CD4-positive, alpha-beta T cell (primary cell): ENCODE data around the gene TAF1B. TPM values are rescaled to one million over a fixed set of nuclear protein-coding genes. Genes with fewer than 3 reads are reported as not detected.
A peak's percentile ranks its signal among the peaks of the same experiment; 100 is the strongest.

ENCODE experiments used
- ATAC-seq: fragments of 200-7000 bp; cut with Tn5 transposase; one replicate; pipeline ENCODE4 v1.10.0; 2022; ENCODE audit warnings: mild to moderate bottlenecking; ENCODE audit not compliant: poor library complexity
- CTCF ChIA-PET: fragments of 350-600 bp; sonication (Branson Sonifier 250); formaldehyde crosslinking; loops from one replicate; lab custom pipeline; 2021; ENCODE audit warnings: antibody characterized with exemption, inconsistent platforms; lab: Charles Lee
- POLR2A ChIA-PET: fragments of 350-600 bp; sonication (Branson Sonifier 250); formaldehyde crosslinking; loops from one replicate; lab custom pipeline; 2021; ENCODE audit warnings: antibody characterized with exemption, inconsistent platforms; lab: Charles Lee
- DNase-seq, 14 experiments: peaks; one replicate each; pipeline ENCODE4 v3.0.0-alpha.2; 2013 to 2020; ENCODE audit warnings: mixed read lengths in 2 of 14
- H3K27ac ChIP-seq, 2 donors: one replicate each; pipeline versions ENCODE4 v1.5.1 to v1.7.0; 2013; ENCODE audit warnings: low read length in 2 of 2, low read depth in 1 of 2, mild to moderate bottlenecking in 1 of 2
- H3K27me3 ChIP-seq, 2 experiments: 1 replicate in 1 of 2; 2 replicates in 1 of 2; pipeline versions ENCODE4 v1.6.1 to v1.7.0; 2013; ENCODE audit warnings: low read length in 2 of 2, control low read depth in 1 of 2, mild to moderate bottlenecking in 1 of 2, moderate library complexity in 1 of 2; ENCODE audit not compliant: insufficient read depth in 2 of 2, control insufficient read depth in 1 of 2
- H3K36me3 ChIP-seq: one replicate; pipeline ENCODE4 v1.6.1; 2013; ENCODE audit warnings: low read length, control low read depth; ENCODE audit not compliant: insufficient read depth
- H3K4me1 ChIP-seq: one replicate; pipeline ENCODE4 v1.6.1; 2013; ENCODE audit warnings: low read length, control low read depth; ENCODE audit not compliant: insufficient read depth
- H3K4me3 ChIP-seq: one replicate; pipeline ENCODE4 v1.5.1; 2013; ENCODE audit warnings: mild to moderate bottlenecking, low read length, moderate library complexity
- H3K9me3 ChIP-seq, 2 experiments: 1 replicate in 1 of 2; 2 replicates in 1 of 2; pipeline versions ENCODE4 v1.6.1 to v1.7.0; 2013; ENCODE audit warnings: low read length in 2 of 2, mild to moderate bottlenecking in 2 of 2, control low read depth in 1 of 2, moderate library complexity in 1 of 2; ENCODE audit not compliant: control insufficient read depth in 1 of 2, insufficient read depth in 1 of 2
- H3K27ac Mint-ChIP-seq: one replicate; pipeline ENCODE4 v1.8.0; 2020; ENCODE audit warnings: mixed read lengths
- H3K27me3 Mint-ChIP-seq: one replicate; pipeline ENCODE4 v1.8.0; 2021; ENCODE audit warnings: mixed read lengths
- H3K36me3 Mint-ChIP-seq: one replicate; pipeline ENCODE4 v1.8.0; 2021; ENCODE audit warnings: low read depth, mixed read lengths
- H3K4me1 Mint-ChIP-seq: one replicate; pipeline ENCODE4 v1.8.0; 2021; ENCODE audit warnings: low read depth, mixed read lengths
- H3K4me3 Mint-ChIP-seq: one replicate; pipeline ENCODE4 v1.8.0; 2020; ENCODE audit warnings: mild to moderate bottlenecking, mixed read lengths
- H3K9me3 Mint-ChIP-seq: one replicate; pipeline ENCODE4 v1.8.0; 2020; ENCODE audit warnings: mixed read lengths
- intact Hi-C, 2 experiments: fragments of 100-400 bp; cut with DNase I in 1 of 2; cut with micrococcal nuclease in 1 of 2; formaldehyde crosslinking; loops; one replicate each; pipeline versions ENCODE4 v1.15.1 to v1.9.0; 2023 to 2025; cut with DNase I, micrococcal nuclease
- total RNA-seq, 174 experiments: library from RNA in 2 of 174; stranded (reverse) in 2 of 174; gene quantifications; one replicate each; pipeline ENCODE4 v1.2.3 and lab custom pipeline; 2021 to 2026
- TF ChIP-seq, protein P1 (sequence below): fragments of 200-600 bp; IDR thresholded peaks from one replicate; pipeline ENCODE4 v1.8.0; 2022; ENCODE audit warnings: antibody characterized with exemption, mild to moderate bottlenecking

Gene TAF1B
- total RNA-seq, 2 experiments from 2014 or later, result 9.9 to 10.8 TPM

DNA sequence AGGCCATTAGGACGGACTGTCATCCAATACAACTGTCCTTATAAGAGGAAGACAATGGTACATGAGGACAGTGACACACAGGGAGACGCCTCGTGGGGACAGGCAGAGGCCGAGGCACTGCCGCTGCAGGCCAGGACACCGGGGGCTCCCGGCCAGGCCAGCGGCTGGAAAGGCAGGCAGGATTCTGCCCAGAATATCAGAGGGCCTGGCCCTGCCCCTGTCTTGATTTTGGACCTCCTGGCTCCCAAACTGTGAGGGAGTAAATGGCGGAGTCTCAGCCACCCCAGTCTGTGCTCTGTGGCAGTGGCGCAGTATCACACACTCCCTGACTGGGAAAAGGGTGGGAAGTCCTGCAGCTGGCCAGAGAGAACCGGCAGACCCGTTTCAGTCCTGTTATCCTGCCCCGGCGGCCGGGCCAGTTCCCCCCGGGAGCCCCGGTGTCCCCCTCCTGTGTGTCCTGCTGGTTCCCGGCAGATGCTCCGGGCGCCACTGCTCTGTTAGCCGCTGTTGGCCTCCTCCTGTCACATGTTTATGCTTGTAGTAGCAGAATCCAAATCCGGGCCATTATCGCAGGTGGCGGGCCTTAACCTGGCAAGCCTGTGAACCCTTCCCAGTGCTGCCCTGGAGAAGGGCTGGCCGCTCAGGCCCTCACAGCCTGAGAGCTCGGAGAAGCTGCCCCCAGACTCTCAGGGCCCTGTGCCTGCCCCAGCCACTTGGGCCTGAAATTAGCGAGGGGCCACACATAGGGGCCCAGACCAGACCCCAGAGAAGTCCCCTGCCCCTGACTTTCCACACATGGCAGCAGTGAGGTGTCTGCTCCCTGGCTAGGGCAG lies 31.4 kb upstream of the TAF1B start:
- TF ChIP-seq, protein P1, sequence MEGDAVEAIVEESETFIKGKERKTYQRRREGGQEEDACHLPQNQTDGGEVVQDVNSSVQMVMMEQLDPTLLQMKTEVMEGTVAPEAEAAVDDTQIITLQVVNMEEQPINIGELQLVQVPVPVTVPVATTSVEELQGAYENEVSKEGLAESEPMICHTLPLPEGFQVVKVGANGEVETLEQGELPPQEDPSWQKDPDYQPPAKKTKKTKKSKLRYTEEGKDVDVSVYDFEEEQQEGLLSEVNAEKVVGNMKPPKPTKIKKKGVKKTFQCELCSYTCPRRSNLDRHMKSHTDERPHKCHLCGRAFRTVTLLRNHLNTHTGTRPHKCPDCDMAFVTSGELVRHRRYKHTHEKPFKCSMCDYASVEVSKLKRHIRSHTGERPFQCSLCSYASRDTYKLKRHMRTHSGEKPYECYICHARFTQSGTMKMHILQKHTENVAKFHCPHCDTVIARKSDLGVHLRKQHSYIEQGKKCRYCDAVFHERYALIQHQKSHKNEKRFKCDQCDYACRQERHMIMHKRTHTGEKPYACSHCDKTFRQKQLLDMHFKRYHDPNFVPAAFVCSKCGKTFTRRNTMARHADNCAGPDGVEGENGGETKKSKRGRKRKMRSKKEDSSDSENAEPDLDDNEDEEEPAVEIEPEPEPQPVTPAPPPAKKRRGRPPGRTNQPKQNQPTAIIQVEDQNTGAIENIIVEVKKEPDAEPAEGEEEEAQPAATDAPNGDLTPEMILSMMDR, result no peak

DNA sequence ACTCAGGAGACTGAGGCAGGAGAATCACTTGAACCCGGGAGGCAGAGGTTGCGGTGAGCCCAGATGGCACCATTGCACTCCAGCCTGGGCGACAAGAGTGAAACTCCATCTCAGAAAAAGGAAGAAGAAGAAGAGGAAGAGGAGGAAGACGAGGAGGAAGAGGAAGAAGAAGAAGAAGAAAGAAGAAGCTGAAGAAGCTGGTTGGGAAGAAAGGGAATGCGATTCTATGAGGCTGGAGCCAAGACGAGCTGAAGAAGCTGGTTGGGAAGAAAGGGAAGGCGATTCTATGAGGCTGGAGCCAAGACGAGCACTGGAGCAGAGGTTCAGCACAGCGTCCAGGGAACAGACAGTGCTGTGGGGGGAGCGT lies 30.3 kb upstream of the TAF1B start:
- Histone ChIP-seq H3K27me3 (no peaks in the 10 kb centered on the region), H3K27ac (no peak overlapping the region), H3K4me3 (no peak overlapping the region), H3K36me3 (no peaks in the 10 kb centered on the region), H3K9me3 (peaks cover 0 to 4% of the 10 kb centered on the region in 2 experiments), H3K4me1 (peaks cover 10% of the 10 kb centered on the region)
- Mint-ChIP-seq H3K27ac (no peak overlapping the region), H3K36me3 (no peaks in the 10 kb centered on the region), H3K9me3 (no peaks in the 10 kb centered on the region), H3K4me3 (no peak overlapping the region), H3K4me1 (peaks cover 25% of the 10 kb centered on the region), H3K27me3 (peaks cover 4% of the 10 kb centered on the region)
- CTCF ChIA-PET, result interaction anchor here (1.1 to 1.7 kb wide), 5 partner anchors 15 to 171 kb away, joined by 4 to 10 read pairs (median 5); no protein-coding TSS in a partner anchor
- TF ChIP-seq, protein P1, result no peak
- intact Hi-C loops, result loop anchor here (5.0 to 10.0 kb wide), 3 partner anchors 169 to 632 kb away; partner anchors contain the start of gene ODC1 (in 1 of the 2)
- DNase-seq (no peak), ATAC-seq (no peak)
- POLR2A ChIA-PET, result interaction anchor here (1.5 kb wide), 1 partner anchor 30 kb away, joined by 3 read pairs; the partner anchor contains the start of gene TAF1B

More for the DNA sequence above, 31.4 kb upstream of the TAF1B start:
- intact Hi-C loops, result loop anchor here (5.0 to 10.0 kb wide), 3 partner anchors 170 to 633 kb away; partner anchors contain the start of gene ODC1 (in 1 of the 2)
- ChIA-PET CTCF (interaction anchor here (1.7 kb wide), 1 partner anchor 20 kb away, joined by 5 read pairs; no protein-coding TSS in a partner anchor), POLR2A (no interaction called here)
- no peaks in the 10 kb centered on the region for H3K9me3 Mint-ChIP-seq
- no peak overlapping the region for H3K4me3 Mint-ChIP-seq
- H3K27me3 ChIP-seq, result no peaks in the 10 kb centered on the region
- H3K27ac ChIP-seq, result no peak overlapping the region
- no peaks in the 10 kb centered on the region for H3K36me3 Mint-ChIP-seq
- H3K4me3 ChIP-seq, result no peak overlapping the region
- peaks cover 4% of the 10 kb centered on the region for H3K27me3 Mint-ChIP-seq
- no peaks in the 10 kb centered on the region for H3K36me3 ChIP-seq
- DNase-seq (peak in 1 of 14 experiments; percentile 16), ATAC-seq (no peak)
- H3K27ac Mint-ChIP-seq, result no peak overlapping the region
- peaks cover 10% of the 10 kb centered on the region for H3K4me1 ChIP-seq
- H3K9me3 ChIP-seq, result peaks cover 0 to 4% of the 10 kb centered on the region in 2 experiments
- peaks cover 23% of the 10 kb centered on the region for H3K4me1 Mint-ChIP-seq

DNA sequence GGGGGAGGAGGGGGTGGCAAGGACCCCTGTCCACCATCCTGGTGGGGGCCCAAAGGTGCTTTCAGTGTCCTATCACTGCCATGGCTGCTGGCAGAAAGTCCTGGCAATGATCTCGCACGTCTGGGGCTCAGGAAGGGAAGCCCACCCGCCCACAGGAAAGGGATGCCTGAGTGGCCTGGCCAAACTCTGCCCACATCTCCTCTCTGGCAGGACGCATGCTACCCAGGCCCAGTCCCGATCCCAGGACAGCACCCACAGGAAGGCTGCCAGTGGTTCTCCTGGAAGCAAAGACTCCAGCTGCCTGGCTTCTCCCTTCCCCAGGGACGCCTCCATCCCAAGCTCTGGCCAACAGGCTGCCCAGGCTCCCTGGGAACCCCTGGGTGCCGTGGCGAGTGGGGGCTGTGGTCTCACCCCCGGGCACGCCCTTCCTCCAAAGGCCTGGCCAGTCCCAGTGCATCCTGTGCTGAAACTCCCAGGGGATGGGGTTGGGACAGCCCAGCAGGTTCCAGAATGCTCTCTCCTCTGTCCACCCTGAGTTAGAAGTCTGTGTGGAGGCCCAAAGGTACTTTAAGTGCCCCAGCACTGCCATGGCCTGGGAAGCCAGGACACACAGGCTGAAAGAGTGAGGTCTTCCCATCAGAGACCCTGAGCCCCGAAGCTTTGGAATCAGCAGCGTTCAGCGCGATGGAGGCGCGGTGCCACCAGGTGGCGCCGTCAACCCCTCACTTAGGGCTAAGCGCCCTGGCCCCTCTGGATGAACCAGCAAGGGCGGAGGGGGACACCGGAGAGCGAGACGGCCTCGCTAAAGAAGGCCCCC lies 29.8 kb upstream of the TAF1B start:
- no peaks in the 10 kb centered on the region for H3K36me3 Mint-ChIP-seq
- ChIA-PET POLR2A (interaction anchor here (0.7 to 1.5 kb wide), 3 partner anchors 30 to 235 kb away, joined by 3 to 5 read pairs (median 3); partner anchors contain the start of gene TAF1B), CTCF (interaction anchor here (0.6 to 1.7 kb wide), 21 partner anchors 9 to 289 kb away, joined by 3 to 42 read pairs (median 4); partner anchors contain the start of gene TAF1B)
- Histone ChIP-seq H3K4me1 (peaks cover 10% of the 10 kb centered on the region), H3K27ac (no peak overlapping the region), H3K9me3 (peaks cover 0 to 4% of the 10 kb centered on the region in 2 experiments), H3K36me3 (no peaks in the 10 kb centered on the region), H3K27me3 (no peaks in the 10 kb centered on the region), H3K4me3 (no peak overlapping the region)
- H3K27me3 Mint-ChIP-seq, result peaks cover 4% of the 10 kb centered on the region
- intact Hi-C loops, result loop anchor here (1.0 to 10.0 kb wide), 5 partner anchors 169 to 855 kb away; partner anchors contain the start of gene ODC1 (in 1 of the 2)
- H3K27ac Mint-ChIP-seq, result no peak overlapping the region
- H3K9me3 Mint-ChIP-seq, result no peaks in the 10 kb centered on the region
- peaks cover 25% of the 10 kb centered on the region for H3K4me1 Mint-ChIP-seq
- DNase-seq, result peak; percentile 40 to 82 (median 60)
- TF ChIP-seq, protein P1, result peak; percentile 86
- no peak overlapping the region for H3K4me3 Mint-ChIP-seq
- peak; percentile 83 for ATAC-seq
